Omental fat pad (tissue), 4 donors: ENCODE measurements around the gene TRAK2. TPM values are rescaled to one million over a fixed set of nuclear protein-coding genes. Genes with fewer than 3 reads are reported as not detected.
A peak's percentile ranks its signal among the peaks of the same experiment; 100 is the strongest.
"Not testable (repeated sequence)": the region's sequence is repeated elsewhere in the genome, so short reads cannot be mapped to it uniquely, and the experiment has no call there.

ENCODE experiments used
- ATAC-seq: fragments of 150-250 bp; one replicate; pipeline ENCODE4 v1.9.1; 2016; ENCODE audit warnings: mild to moderate bottlenecking, moderate library complexity; ENCODE audit not compliant: low FRiP score
- DNase-seq: peaks from one replicate; pipeline ENCODE4 v3.0.0-alpha.2; 2019; ENCODE audit warnings: low spot score
- CTCF ChIP-seq, 3 donors: fragments of 450-650 bp; IDR thresholded peaks; one replicate each; pipeline ENCODE4 v1.5.1; 2016 to 2017; ENCODE audit warnings: antibody characterized with exemption in 3 of 3, mild to moderate bottlenecking in 3 of 3, moderate library complexity in 2 of 3
- total RNA-seq, 4 donors: library from RNA; depleted of rRNA; stranded (reverse); fragments of >200 nt; gene quantifications; one replicate each; pipeline ENCODE4 v1.1.0, GENCODE V29; 2016

The TRAK2 gene
- total RNA-seq, 4 donors from 2014 or later, result 37.9 to 73.0 (median 52.9) TPM

- no peak for DNase-seq
- ATAC-seq, result no peak
- TF ChIP-seq CTCF (IDR thresholded peaks at IDR 0.05), result no peak
Measured at GRCh38 chr2:201383136-201383535, 68.1 kb downstream of the TRAK2 start.

- no peak for TF ChIP-seq CTCF (IDR thresholded peaks at IDR 0.05)
- DNase-seq (no peak), ATAC-seq (no peak)
Measured at GRCh38 chr2:201378496-201379397, 72.5 kb downstream of the TRAK2 start.

GRCh38 chr2:201377218-201377617 is 74.0 kb downstream of the TRAK2 start:
- TF ChIP-seq CTCF (IDR thresholded peaks at IDR 0.05), result no peak
- ATAC-seq (no peak), DNase-seq (no peak)

- no peak for ATAC-seq
- DNase-seq, result no peak
- TF ChIP-seq CTCF (IDR thresholded peaks at IDR 0.05), result no peak
Measured at GRCh38 chr2:201369775-201370174, 81.5 kb downstream of the TRAK2 start.

- not testable (repeated sequence) for DNase-seq, ATAC-seq
Measured at GRCh38 chr2:201369318-201369717, 81.9 kb downstream of the TRAK2 start.

- ATAC-seq (no peak), DNase-seq (no peak)
- TF ChIP-seq CTCF (IDR thresholded peaks at IDR 0.05), result no peak
Measured at GRCh38 chr2:201366146-201366545, 85.1 kb downstream of the TRAK2 start.

- TF ChIP-seq CTCF (IDR thresholded peaks at IDR 0.05), result peak in 2 of 3 donors; percentile 51 to 54
- DNase-seq (no peak), ATAC-seq (peak; percentile 82)
Measured at GRCh38 chr2:201363857-201364560, 87.2 kb downstream of the TRAK2 start.
